HepG2 (cell line): ENCODE results near the gene STRN3. TPM values are rescaled to one million over a fixed set of nuclear protein-coding genes. Genes with fewer than 3 reads are reported as not detected.

Source experiments
- ATAC-seq: fragments of 200-7000 bp; cut with Tn5 transposase; 3 replicates; pipeline ENCODE4 v1.9.1; 2020; ENCODE audit warnings: mild to moderate bottlenecking, moderate library complexity
- BruUV-seq: library from RNA; stranded (reverse); fragments of 400-500 nt; replicated peaks from 2 replicates; lab custom pipeline; 2021; lab: Mats Ljungman, UMichigan
- CTCF ChIA-PET: fragments of 300-600 bp; formaldehyde crosslinking; extraction: SDS; loops from one replicate; lab custom pipeline; 2021; ENCODE audit warnings: low total read pairs, inconsistent platforms, low intra/inter-chr PET ratio; lab: Yijun Ruan, JAX
- POLR2A ChIA-PET: fragments of 350-600 bp; sonication (Branson Sonifier 250); formaldehyde crosslinking; loops from one replicate; lab custom pipeline; 2020; ENCODE audit warnings: antibody characterized with exemption, inconsistent platforms; lab: Yijun Ruan, JAX
- DNase-seq: peaks from one replicate; pipeline ENCODE4 v3.0.0-alpha.2; 2015; ENCODE audit warnings: low spot score
- FAIRE-seq: peaks from 3 replicates; lab custom pipeline; 2011; peaks lifted over from hg19 to GRCh38; lab: Jason Lieb, UNC
- H2AFZ ChIP-seq: one replicate; pipeline ENCODE4 v1.6.1; 2011; ENCODE audit warnings: low read length, inconsistent platforms
- H3K27ac ChIP-seq: fragments of 300-600 bp; 3 replicates; pipeline ENCODE4 v1.8.0; 2011; ENCODE audit warnings: mixed run types, mild to moderate bottlenecking, mixed read lengths, low read length, inconsistent platforms; ENCODE audit not compliant: insufficient read depth; ENCODE audit errors: extremely low read length
- H3K27me3 ChIP-seq, 2 experiments: fragments of 200-600 bp in 1 of 2; 2 replicates in 1 of 2; 3 replicates in 1 of 2; pipeline versions ENCODE4 v1.6.0 to v1.8.0; 2011; ENCODE audit warnings: low read length in 2 of 2, mild to moderate bottlenecking in 2 of 2, moderate library complexity in 2 of 2, inconsistent platforms in 1 of 2; ENCODE audit not compliant: insufficient read depth in 2 of 2, control insufficient read depth in 1 of 2
- H3K36me3 ChIP-seq, 2 experiments: fragments of 200-600 bp in 1 of 2; replicated peaks in 1 of 2; 2 replicates in 1 of 2; 3 replicates in 1 of 2; pipeline versions ENCODE4 v1.5.1 to v1.8.0; 2011; ENCODE audit warnings: low read length in 2 of 2, inconsistent platforms in 1 of 2; ENCODE audit not compliant: insufficient read depth in 2 of 2, control insufficient read depth in 1 of 2
- H3K4me1 ChIP-seq: 2 replicates; pipeline ENCODE4 v1.5.1; 2012; ENCODE audit warnings: low read length, inconsistent platforms; ENCODE audit not compliant: insufficient read depth
- H3K4me2 ChIP-seq: 2 replicates; pipeline ENCODE4 v1.6.0; 2011; ENCODE audit warnings: low read depth, low read length, inconsistent platforms
- H3K4me3 ChIP-seq, 3 experiments: fragments of 200-600 bp in 1 of 3; sonication (generic), shearing (Covaris generic) in 1 of 3; replicated peaks in 1 of 3; 2 replicates each; pipeline ENCODE4 v1.5.1; 2011 to 2016; ENCODE audit warnings: low read length in 3 of 3, inconsistent platforms in 2 of 3, low read depth in 2 of 3, mild to moderate bottlenecking in 2 of 3, control low read depth in 1 of 3, mixed read lengths in 1 of 3; ENCODE audit not compliant: insufficient read depth in 1 of 3
- H3K79me2 ChIP-seq: one replicate; pipeline ENCODE4 v1.6.1; 2011; ENCODE audit warnings: low read length, inconsistent platforms; ENCODE audit not compliant: insufficient read depth
- H3K9ac ChIP-seq: 2 replicates; pipeline ENCODE4 v1.6.0; 2011; ENCODE audit warnings: mild to moderate bottlenecking, low read depth, low read length, inconsistent platforms; ENCODE audit not compliant: insufficient read depth
- H3K9me3 ChIP-seq: 2 replicates; pipeline ENCODE4 v1.5.1; 2012; ENCODE audit warnings: mild to moderate bottlenecking, low read length
- H4K20me1 ChIP-seq: 2 replicates; pipeline ENCODE4 v1.6.0; 2011; ENCODE audit warnings: inconsistent platforms, mild to moderate bottlenecking, low read length, moderate library complexity; ENCODE audit not compliant: insufficient read depth
- GABPA ChIP-seq, 2 experiments: IDR thresholded peaks; 2 replicates each; pipeline ENCODE4 v1.6.1; 2011 to 2016; ENCODE audit warnings: low read depth in 2 of 2, low read length in 1 of 2, missing biosample characterization in 1 of 2, missing genetic modification characterization in 1 of 2
- GATAD1 ChIP-seq: IDR thresholded peaks from 2 replicates; pipeline ENCODE4 v1.6.1; 2016; ENCODE audit warnings: missing genetic modification reagents, missing compliant biosample characterization
- HOXA3 ChIP-seq: sonication (generic); formaldehyde crosslinking; IDR thresholded peaks from 2 replicates; pipeline ENCODE4 v1.5.0; 2020; ENCODE audit warnings: missing genetic modification reagents
- MEF2D ChIP-seq: sonication (generic); formaldehyde crosslinking; IDR thresholded peaks from 2 replicates; pipeline ENCODE4 v1.5.1; 2020; ENCODE audit warnings: mild to moderate bottlenecking, missing genetic modification reagents
- PHF8 ChIP-seq: sonication (generic); formaldehyde crosslinking; IDR thresholded peaks from 2 replicates; pipeline ENCODE4 v1.5.0; 2020; ENCODE audit warnings: missing genetic modification reagents
- PITX1 ChIP-seq: sonication (generic); formaldehyde crosslinking; IDR thresholded peaks from 2 replicates; pipeline ENCODE4 v1.5.1; 2020; ENCODE audit warnings: mild to moderate bottlenecking, missing genetic modification reagents
- POLR2A ChIP-seq, 2 experiments: IDR thresholded peaks; 2 replicates each; pipeline ENCODE4 v1.6.1; 2011; ENCODE audit warnings: low read depth in 2 of 2, low read length in 2 of 2, mild to moderate bottlenecking in 1 of 2, moderate library complexity in 1 of 2; ENCODE audit not compliant: insufficient read depth in 1 of 2
- POLR2G ChIP-seq: fragments of 200-400 bp; formaldehyde crosslinking; IDR thresholded peaks from 2 replicates; pipeline ENCODE4 v1.6.1; 2018; ENCODE audit warnings: mild to moderate bottlenecking, low read depth, low read length, moderate library complexity
- RBM22 ChIP-seq: fragments of 200-400 bp; formaldehyde crosslinking; optimal IDR thresholded peaks from 2 replicates; pipeline ENCODE3; 2017; ENCODE audit warnings: mild to moderate bottlenecking, low read length, moderate library complexity
- RFX1 ChIP-seq: fragments of 450-650 bp; IDR thresholded peaks from 2 replicates; pipeline ENCODE4 v1.6.1; 2017
- RFX3 ChIP-seq: IDR thresholded peaks from 2 replicates; pipeline ENCODE4 v1.6.1; 2016; ENCODE audit warnings: missing biosample characterization, missing genetic modification reagents
- SKI ChIP-seq: fragments of 450-650 bp; IDR thresholded peaks from one replicate; pipeline ENCODE4 v1.6.1; 2018; ENCODE audit warnings: mild to moderate bottlenecking; ENCODE audit not compliant: partially characterized antibody
- SRSF4 ChIP-seq: fragments of 200-400 bp; formaldehyde crosslinking; IDR thresholded peaks from one replicate; pipeline ENCODE4 v1.6.1; 2018; ENCODE audit warnings: mild to moderate bottlenecking, low read depth, low read length, moderate library complexity; ENCODE audit not compliant: poor library complexity, severe bottlenecking
- YEATS2 ChIP-seq: sonication (generic); formaldehyde crosslinking; IDR thresholded peaks from 2 replicates; pipeline ENCODE4 v1.4.0; 2020; ENCODE audit warnings: missing genetic modification reagents, borderline replicate concordance
- ZNF12 ChIP-seq: sonication (generic); formaldehyde crosslinking; IDR thresholded peaks from 2 replicates; pipeline ENCODE4 v1.5.0; 2020; ENCODE audit warnings: missing genetic modification reagents
- ZNF263 ChIP-seq: sonication (generic); formaldehyde crosslinking; IDR thresholded peaks from 2 replicates; pipeline ENCODE4 v1.4.0; 2020; ENCODE audit warnings: missing genetic modification reagents
- ZNF350 ChIP-seq: sonication (generic); formaldehyde crosslinking; IDR thresholded peaks from 2 replicates; pipeline ENCODE4 v1.4.0; 2020; ENCODE audit warnings: mild to moderate bottlenecking, low read depth, missing genetic modification reagents, borderline replicate concordance
- ZNF660 ChIP-seq: sonication (generic); formaldehyde crosslinking; IDR thresholded peaks from 2 replicates; pipeline ENCODE4 v1.5.1; 2020; ENCODE audit warnings: mild to moderate bottlenecking, low read depth, missing genetic modification reagents, borderline replicate concordance
- WGBS: methylation state at CpG from one replicate; pipeline ENCODE4 v1.1.6; 2017; ENCODE audit warnings: low lambda C conversion rate; 5-methylcytosine and 5-hydroxymethylcytosine counted together
- in situ Hi-C: cut with HindIII; loops from 2 replicates; pipeline ENCODE4 v1.10.0; 2017; ENCODE audit warnings: low pct_unique_long_range_greater_than_20kb; ENCODE audit not compliant: extremely low pct_ligation_motif_present
- intact Hi-C: fragments of 100-400 bp; cut with micrococcal nuclease; formaldehyde crosslinking; loops from one replicate; pipeline ENCODE4 v1.10.0; 2022; ENCODE audit not compliant: unreplicated experiment
- polyA plus RNA-seq, 8 experiments: library from polyadenylated mRNA; depleted of rRNA in 3 of 8; stranded (reverse) in 7 of 8; unstranded in 1 of 8; fragments of >200 nt; fragmentation: Illumina TruSeq in 4 of 8; extraction: Trizol in 4 of 8; gene quantifications; 2 replicates each; pipeline versions ENCODE4 v1.2.1 to v1.2.3, GENCODE V29; 2011 to 2016; ENCODE audit warnings: low read depth in 4 of 8, missing spikeins in 1 of 8, mixed read lengths in 1 of 8; ENCODE audit not compliant: insufficient read depth in 1 of 8
- total RNA-seq, 5 experiments: library from RNA; depleted of rRNA; stranded (reverse); fragments of >200 nt; fragmentation: Illumina TruSeq; extraction: Trizol; gene quantifications; 2 replicates each; pipeline ENCODE4 v1.2.3, GENCODE V29; 2016; ENCODE audit warnings: low read depth in 1 of 5
- TF ChIP-seq, protein P1 (sequence below): sonication (generic); formaldehyde crosslinking; IDR thresholded peaks from 2 replicates; pipeline ENCODE4 v1.9.0; 2021; ENCODE audit warnings: missing genetic modification reagents, borderline replicate concordance
- TF ChIP-seq, protein P2 (sequence below): sonication (generic); formaldehyde crosslinking; IDR thresholded peaks from 2 replicates; pipeline ENCODE4 v1.4.0; 2020; ENCODE audit warnings: low read depth, mild to moderate bottlenecking, missing genetic modification reagents
- TF ChIP-seq, protein P3 (sequence below): sonication (generic); formaldehyde crosslinking; IDR thresholded peaks from 2 replicates; pipeline ENCODE4 v1.5.1; 2020; ENCODE audit warnings: missing genetic modification reagents, mild to moderate bottlenecking, borderline replicate concordance

STRN3 gene
- total and polyA plus RNA-seq, 2 of the 13 experiments (the other 11 are each of a cell fraction or from before 2014, with no cell fraction given): 49.4 to 123 TPM

DNA sequence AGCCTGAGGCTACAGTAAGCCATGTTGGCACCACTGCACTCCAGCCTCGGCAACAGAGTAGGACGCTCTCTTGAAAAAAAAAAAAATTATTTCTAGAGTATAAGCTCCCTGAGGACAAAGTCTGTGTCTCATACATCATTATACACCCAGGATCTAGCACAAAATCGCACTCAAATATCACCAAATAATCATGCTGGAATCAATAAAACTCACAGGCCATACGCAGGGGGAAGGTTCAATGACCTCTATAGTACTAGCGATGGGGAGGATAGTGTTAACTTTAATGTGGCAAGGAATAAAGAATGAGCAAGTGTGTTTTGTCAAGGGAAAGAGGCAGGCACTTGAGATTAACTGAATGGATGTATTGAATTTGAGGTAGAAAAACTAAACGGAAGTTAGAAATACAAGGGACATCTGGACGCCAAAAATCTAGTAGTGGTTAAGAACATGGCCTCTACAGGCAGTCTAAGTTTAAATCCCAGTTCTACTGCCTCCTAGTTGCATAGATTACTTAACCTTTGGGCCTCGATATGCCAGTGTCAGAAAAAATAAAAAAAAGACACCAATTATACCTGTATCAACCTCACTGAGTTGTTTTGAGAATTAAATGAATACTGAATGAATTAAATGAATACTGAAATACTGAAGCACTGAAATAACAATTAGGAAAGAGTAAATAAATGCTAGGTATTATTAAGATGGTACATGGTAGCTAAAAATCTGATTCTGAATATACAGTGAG is 5.2 kb downstream of the STRN3 start (continued):
- TF ChIP-seq, protein P1, sequence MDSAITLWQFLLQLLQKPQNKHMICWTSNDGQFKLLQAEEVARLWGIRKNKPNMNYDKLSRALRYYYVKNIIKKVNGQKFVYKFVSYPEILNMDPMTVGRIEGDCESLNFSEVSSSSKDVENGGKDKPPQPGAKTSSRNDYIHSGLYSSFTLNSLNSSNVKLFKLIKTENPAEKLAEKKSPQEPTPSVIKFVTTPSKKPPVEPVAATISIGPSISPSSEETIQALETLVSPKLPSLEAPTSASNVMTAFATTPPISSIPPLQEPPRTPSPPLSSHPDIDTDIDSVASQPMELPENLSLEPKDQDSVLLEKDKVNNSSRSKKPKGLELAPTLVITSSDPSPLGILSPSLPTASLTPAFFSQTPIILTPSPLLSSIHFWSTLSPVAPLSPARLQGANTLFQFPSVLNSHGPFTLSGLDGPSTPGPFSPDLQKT: no peak

DNA sequence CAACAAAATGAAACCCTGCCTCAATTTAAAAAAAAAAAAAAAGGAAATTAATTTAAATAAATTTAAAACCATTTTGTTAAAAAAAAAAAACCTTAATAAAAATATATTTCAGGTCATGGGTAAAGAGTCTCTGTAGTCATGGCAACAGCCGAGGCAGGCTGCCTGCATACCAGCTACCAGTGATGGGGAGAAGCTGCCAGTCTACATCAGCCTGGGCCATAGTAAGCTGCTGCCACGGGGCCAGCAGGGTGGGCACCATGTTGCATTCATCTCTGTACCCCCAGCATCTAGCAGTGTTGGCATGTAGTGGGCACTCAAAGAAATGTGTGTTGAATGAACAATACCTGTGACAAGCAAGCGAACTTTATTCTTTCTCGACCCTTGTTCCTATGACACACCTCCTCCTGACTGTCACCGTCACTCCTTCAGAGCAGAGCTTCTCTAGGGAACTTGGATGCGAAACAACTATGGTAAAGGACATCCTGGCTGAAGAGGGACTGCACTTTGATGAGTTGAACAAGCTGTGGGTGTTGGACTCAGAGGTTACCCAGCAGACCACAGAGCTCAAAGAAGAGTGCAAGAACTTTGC is 8.0 kb downstream of the STRN3 start:
- peaks cover 77% of the 10 kb centered on the region for H4K20me1 ChIP-seq
- H3K4me1 ChIP-seq: peaks cover 70% of the 10 kb centered on the region
- H3K79me2 ChIP-seq: peaks cover 96% of the 10 kb centered on the region
- no peak overlapping the region for H3K9ac ChIP-seq
- peaks cover 21 to 47% of the 10 kb centered on the region in 2 experiments for H3K36me3 ChIP-seq
- 95% methylated on average over 6 of the region's 6 CpGs for WGBS
- H3K9me3 ChIP-seq: no peaks in the 10 kb centered on the region
- intact Hi-C loops: no loop called here
- ChIA-PET POLR2A (interaction anchor here (1.0 to 1.7 kb wide), 7 partner anchors 8 to 72 kb away, joined by 3 to 17 read pairs (median 5); partner anchors contain the start of gene STRN3), CTCF (no interaction called here)
- no peak overlapping the region for H3K27ac ChIP-seq
- H2AFZ ChIP-seq: no peak overlapping the region
- in situ Hi-C loops: no loop called here
- FAIRE-seq (no peak), ATAC-seq (peak; percentile 19), DNase-seq (no peak)
- H3K27me3 ChIP-seq: no peaks in the 10 kb centered on the region
- no TSS peak for BruUV-seq
- no peak overlapping the region for H3K4me2 ChIP-seq
- no peak overlapping the region for H3K4me3 ChIP-seq
- TF ChIP-seq RFX3 (CRISPR knock-in tag) (peak; percentile 65), GATAD1 (no peak), ZNF263 (CRISPR knock-in tag) (no peak), MEF2D (CRISPR knock-in tag) (0 out of 2 replicates have a peak, but pooled peaks have one; percentile 37), ZNF660 (CRISPR knock-in tag) (no peak), SRSF4 (no peak), ZNF350 (CRISPR knock-in tag) (0 out of 2 replicates have a peak, but pooled peaks have one; percentile 20), SKI (no peak), YEATS2 (CRISPR knock-in tag) (0 out of 2 replicates have a peak, but pooled peaks have one; percentile 12), ZNF12 (no peak), PHF8 (CRISPR knock-in tag) (no peak), HOXA3 (no peak), POLR2G (peak; percentile 47; the same call in 1 of the 2 replicates), RBM22 (peak; percentile 94), RFX1 (peak; percentile 75), POLR2A (IDR thresholded peaks at IDR 0.05; ENCODE audit: insufficient read depth in 1 of 2, low read depth in 2 of 2, low read length in 2 of 2) (peak in 1 of 2 experiments; percentile 54; a peak in 1 of 4 replicates), PITX1 (CRISPR knock-in tag) (no peak), GABPA (IDR thresholded peaks at IDR 0.05; ENCODE audit: low read depth, low read length) (no peak), GABPA (CRISPR knock-in tag; IDR thresholded peaks at IDR 0.05; ENCODE audit: low read depth) (no peak)
- TF ChIP-seq, protein P2, sequence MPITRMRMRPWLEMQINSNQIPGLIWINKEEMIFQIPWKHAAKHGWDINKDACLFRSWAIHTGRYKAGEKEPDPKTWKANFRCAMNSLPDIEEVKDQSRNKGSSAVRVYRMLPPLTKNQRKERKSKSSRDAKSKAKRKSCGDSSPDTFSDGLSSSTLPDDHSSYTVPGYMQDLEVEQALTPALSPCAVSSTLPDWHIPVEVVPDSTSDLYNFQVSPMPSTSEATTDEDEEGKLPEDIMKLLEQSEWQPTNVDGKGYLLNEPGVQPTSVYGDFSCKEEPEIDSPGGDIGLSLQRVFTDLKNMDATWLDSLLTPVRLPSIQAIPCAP (CRISPR knock-in tag): 0 out of 2 replicates have a peak, but pooled peaks have one; percentile 71
- TF ChIP-seq, protein P3, sequence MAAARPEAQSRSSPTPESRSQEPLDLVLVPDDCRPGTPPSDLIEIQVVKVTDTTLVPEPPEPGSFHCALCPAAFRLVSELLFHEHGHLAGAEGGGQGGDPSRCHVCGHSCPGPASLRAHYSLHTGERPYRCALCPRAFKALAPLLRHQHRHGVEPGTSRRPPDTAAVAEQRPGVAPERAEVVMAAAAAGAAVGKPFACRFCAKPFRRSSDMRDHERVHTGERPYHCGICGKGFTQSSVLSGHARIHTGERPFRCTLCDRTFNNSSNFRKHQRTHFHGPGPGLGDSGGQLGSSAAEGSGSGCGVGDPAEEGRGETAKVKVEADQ (CRISPR knock-in tag): peak; percentile 71; the same call in 1 of the 2 replicates
